HG03139 (cell line): ENCODE measurements around the gene HLTF.
A peak's percentile ranks its signal among the peaks of the same experiment; 100 is the strongest.

Experiments used
- ATAC-seq: cut with Tn5 transposase; IDR thresholded peaks from one replicate; pipeline ENCODE4 v1.9.1; 2021; ENCODE audit not compliant: unreplicated experiment

HLTF gene

DNA sequence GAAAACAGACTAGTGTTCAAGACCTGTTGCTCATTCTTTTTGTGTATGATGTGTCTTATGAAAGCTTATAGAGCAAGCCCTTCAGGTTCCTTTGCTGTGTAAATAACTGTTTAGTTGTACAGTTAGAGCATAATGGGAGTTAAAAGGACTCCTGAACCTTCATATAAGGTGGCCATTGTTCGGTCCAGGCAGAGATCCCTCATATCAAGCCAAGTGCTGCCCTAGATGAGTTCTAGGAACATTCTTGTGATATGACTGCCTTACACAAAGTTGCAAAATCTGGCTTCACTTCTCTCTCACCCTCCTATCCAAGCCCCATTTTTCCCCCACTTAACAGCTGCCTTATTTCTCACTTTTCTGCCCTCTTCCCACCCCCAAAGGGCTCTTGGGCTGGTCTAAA is 68.1 kb downstream of the HLTF start:
- ATAC-seq, result no peak

DNA sequence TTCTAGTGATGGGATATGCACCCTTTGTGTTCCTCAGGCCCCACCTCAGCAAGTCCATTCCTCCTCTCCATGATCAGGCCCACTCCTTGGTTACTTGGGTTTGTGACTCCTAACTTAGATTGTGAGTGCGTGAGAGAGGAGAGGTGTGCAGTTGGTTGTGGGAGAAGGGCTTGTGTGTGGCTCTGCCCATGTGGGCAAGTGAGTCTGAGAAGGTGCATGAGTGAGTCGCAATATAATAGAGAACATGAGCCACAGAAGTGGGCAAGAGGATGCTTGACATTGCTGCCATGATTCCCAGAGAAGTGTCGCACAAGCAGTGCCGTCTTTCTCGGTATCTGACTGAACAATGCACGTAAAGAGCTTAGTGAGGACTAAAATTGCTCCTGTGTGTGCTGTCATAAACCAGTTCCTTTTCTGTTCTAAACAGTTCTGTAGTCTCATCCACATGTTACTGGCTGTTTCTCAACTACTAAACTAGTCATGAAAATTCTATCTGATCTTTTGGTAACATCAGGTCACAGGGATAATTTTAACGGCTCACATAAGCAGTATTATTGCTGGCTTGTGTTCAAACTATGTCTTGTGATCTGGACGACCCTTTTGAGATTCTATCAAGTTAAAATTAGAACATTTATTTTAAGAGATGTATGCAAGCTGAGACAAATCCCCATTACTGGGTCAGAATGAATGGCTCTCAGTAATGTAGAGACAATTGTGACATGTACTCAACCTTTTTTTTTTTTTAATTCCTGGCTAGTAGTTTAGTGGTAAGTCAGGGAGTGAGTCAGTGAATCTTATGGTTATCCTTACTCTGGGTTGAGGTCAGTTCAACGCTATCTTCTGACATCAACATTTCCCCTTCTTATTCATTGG is 69.4 kb downstream of the HLTF start:
- ATAC-seq, result no peak

DNA sequence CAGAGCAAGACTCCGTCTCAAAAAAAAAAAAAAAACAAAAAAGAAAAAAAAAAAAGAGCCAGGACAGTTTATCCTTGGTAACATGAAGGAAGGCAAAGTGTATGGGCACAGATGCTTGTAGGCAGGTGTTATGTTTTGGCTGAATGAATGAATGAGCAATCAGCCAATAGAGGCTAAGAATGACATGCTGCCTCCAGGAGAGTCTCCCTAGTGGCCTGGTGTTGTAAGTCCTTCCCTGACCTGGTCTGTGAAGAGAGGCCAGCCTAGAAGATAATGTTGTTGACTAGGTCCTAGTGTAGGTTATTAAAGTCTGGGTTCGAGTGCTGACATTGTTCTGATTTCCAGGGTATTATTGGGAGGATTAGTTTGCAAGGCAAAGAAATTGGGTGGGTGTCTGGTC is 70.1 kb downstream of the HLTF start:
- ATAC-seq, result no peak

DNA sequence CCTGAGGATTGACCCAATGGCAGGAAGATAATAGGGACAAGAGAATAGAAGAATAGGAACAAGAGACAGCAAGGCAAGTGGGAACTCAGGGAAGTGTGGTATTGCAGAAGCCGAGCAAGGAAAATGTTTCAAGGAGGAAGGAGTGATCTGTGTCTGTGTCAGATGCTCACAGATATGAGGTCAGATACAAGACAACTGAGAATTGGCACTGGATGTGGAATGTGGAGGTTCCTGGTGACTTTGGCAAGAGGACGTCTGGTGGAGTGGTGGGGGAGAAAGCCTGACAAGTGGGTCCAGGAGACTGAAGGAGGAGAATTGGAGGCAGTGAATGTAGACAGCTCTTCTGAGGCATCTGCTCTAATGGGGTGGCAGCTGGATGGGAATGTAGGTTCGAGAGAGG is 70.9 kb downstream of the HLTF start:
- ATAC-seq, result no peak

DNA sequence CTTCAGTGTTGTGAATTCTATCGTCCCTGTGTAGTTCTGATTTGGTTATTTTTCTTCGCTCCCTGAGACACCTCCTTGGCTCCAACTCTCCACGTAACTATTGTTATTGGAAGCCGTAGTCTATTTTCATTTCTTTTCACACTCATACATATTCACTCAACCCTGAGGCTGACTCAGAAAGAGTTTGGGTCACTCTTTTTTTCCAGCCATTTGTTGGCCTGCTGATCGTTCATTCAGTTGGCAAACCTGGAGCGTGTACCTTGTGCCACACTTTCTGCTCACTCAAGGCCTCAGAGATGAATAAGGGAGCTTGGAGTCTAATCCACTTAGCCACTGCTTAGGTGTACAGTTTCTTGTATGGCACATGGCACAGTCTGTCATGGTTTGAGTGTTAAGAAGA is 72.6 kb downstream of the HLTF start:
- no peak for ATAC-seq

DNA sequence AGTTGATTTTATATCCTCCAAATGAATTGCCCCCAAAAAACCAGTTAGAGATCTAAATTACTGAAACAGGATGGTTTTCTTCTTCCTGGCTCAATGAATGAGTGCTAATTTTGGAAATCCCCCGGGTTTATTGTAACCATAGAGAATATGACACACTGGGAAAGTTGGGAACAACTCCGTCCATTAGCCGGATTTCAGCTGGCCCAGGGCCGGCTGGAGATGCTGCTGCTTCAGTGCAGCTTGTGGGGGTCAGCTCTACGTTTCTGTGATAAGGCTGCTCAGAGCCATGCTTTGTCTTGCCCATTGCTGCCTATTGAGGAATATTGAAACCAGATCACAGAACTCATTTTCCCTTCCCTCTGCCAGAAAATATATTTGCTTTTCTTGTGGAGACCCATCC is 74.7 kb downstream of the HLTF start:
- ATAC-seq, result no peak

DNA sequence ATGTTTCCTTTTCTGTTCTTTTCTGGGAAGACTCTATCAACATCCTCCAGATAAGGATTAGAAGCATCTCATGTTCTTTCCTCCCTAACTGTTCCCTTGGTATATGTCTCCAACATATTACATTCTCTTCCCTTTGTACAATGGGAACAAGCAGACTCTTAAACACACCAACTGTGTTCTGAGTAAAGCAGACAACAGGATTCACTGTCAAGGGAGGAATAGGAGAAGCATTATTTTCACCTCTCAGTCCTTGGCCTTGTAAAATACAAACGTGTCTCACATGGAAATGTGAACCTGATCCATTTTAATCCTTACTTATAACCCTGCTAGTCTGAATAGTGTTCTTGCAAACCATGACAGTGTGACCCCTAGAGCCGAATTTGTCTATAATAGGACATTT is 75.4 kb downstream of the HLTF start:
- no peak for ATAC-seq

DNA sequence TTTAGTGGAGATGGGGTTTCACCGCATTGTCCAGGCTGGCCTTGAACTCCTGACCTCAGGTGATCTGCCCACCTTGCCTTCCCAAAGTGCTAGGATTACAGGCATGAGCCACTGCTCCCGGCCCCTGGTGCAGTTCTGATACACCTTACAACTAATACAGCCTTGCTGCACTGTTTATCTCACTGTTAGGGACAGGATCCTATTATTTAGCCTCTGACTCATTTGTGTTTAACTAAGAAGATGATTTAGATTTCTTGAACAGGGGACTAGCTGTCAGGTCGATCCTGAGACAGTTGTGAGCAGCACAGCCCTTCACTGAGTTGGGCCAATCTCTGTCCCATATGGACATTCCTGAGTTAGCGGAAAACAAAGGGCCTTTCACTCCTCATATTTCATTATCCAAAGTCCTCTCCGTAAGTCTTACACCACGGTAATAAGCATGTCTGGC is 75.8 kb downstream of the HLTF start:
- ATAC-seq, result no peak

DNA sequence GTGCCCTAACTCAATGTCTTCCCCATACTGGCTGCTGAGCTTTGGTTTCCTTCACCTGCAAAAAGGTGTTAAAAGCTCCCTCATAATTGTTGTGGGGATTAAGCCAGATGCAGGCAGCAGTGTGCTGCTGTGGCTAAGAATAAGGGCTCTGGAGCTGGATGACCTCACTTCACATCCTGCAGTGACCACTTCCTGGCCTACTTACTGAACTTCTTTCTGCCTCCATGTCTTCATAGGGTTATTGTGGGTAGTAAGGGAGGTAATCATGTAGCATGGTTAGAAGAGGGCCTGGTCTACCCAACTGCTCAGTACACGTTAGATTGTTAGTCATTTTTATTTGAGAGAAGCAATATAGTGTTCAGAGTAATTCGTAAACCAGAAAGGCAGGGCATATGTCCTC is 76.6 kb downstream of the HLTF start:
- peak; percentile 99 for ATAC-seq

DNA sequence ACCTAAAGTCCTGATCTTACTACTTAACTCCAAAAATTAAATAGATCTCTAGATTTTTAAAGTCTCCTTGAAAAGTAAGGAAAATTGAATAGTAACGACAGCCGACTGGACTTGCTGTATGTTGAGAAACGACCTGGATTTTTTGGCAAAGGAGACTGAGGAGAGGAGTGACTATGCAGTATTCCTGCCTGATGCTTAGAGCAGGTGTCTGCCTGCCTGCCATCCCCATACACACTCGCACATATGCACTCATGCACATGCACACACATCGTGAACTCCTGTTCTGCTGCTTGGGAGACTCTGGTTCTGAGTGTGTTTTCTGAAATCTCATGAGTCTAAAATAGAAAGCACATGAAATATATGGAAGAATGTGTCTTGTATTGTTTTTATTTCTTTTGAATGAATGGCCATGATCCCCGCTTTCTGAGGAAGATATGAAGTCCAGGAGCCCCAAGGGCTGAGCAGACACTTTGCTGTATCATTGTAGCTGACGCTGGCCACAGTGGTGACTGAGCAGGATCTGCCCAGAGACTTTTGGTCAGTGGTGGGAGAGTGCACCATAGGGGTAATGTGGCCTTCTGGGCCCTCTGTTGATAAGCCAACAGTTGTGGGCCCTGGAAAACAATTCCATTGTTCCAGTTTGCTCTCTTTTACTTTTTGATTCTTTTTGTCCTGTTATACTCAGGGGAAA is 78.6 kb downstream of the HLTF start:
- no peak for ATAC-seq

DNA sequence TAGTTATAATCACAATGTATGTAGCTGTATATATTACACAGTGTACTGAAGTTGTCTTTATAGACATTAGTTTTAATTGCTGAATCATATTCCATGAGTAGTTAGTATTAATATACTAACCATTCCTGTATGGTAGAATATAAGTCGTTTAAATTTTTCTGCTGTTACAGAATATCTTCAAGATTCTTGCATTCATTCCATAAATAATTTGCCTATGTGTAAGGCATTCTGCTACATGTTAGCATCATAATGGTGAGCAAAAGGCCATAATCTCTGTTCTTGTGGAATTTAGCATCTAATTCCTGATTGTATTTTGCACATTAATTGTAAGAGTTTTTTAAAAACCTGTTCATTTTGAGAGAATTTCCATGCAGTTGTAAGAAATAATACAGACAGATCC is 80.9 kb downstream of the HLTF start:
- ATAC-seq, result no peak

DNA sequence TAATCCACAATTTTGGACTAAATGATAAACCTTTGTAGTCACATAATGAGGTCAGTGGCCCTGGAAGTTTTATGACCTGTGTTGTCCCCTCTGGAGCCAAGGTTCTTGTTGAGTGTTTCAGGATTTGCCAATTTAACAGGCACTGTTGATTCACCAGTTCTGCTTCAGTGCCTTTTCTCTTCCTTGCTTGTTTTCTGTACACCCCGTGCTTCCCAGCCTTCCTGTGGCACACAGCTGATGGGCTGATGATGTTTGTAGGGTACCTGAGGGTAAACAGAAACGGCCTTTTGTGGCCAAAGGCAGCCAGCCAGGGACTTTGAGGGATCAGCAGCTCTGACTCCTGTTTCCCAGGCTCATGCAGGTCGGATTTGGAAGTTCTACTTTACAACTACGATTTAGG is 81.7 kb downstream of the HLTF start:
- ATAC-seq, result no peak

DNA sequence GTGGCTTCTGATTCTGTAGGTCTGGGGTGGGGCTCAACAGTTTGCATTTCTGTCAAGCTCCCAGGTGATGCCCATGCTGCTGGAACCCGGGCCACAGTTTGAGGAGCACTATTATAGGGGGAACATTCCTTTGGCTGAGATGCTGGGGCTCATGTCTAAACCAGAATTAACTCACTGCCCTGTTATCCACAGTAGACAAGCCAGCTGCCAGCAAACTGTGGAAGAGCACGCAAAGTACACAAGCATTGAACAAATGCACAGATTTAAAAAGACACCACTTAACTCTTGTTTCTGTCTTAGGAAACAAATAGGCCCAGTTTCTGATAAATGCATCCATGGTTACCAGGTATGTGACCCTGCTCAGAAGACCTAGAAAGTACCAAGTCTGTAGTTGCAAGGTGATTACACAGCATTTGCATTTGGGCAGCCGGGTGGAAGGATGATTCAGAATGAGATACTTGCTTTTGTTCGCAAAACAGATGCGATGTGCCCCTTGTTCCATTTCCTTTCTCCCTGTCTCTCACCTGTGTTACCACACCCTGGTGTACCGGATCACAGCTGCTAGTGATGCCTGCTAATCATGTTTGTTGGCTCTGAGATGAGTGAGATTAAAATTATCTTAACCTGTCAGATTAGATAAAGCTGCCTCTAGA is 82.6 kb downstream of the HLTF start:
- peak; percentile 52 for ATAC-seq

DNA sequence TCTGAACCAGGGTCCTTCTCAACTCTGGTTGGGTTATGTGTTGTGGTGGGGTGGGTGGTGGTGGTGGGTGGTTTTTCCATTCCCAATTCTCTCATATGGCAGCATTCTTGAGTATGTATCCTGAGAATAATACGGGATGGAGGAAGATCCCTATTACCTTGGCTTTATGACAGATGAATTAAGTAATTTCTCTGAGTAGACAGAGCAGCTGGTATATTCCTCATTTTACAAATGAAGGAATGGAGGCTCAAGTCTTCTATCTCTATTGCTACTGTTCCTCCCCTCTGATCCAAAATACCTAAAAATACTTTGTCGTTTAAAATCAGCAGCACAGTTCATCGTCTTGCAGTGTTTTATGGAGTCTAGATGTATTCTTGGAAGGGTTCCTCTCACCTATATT is 84.6 kb downstream of the HLTF start:
- ATAC-seq, result no peak

DNA sequence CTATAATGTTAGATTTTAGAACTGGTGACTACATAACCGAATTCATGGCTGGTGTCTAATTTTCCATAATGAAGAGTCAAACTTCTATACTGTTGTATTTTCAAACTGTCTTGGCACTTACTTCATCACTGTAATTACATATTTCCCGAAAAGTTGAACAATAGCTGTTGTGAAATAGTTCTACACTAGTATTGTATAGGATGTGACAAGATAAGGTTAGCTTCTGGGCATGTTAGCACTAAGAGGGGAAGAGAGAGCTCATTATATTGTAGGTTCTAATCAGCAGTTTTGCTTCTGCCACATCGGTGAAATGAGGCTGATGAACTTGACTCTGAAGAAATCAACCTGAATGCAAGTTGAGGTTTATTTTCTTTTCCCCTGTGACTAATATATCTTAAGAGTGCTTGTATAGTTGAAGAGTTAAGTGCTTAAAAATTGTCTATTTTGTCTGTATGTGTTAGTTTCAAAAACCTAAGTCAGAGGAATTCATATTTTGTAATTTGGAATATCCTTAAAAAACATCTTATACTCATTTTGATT is 86.1 kb downstream of the HLTF start:
- ATAC-seq, result no peak

DNA sequence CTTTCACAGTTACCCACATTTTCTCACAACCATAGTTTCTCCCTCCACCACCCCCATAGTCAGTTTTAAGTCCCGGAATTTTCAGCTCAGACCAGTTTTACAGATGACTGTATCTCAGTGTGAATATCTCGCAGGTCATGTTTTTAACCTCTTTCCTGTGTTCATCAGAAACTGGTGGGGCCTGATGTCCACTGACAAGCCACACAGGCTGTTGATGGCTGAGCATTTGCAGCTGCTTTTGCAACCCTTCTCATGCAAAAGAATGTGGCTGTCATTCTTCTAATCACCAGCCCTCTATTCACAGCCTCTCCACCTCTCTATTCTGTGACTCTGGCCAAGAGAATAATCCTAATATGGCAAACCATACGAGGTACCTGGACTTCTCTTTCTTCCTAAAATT is 86.5 kb downstream of the HLTF start:
- peak; percentile 48 for ATAC-seq

DNA sequence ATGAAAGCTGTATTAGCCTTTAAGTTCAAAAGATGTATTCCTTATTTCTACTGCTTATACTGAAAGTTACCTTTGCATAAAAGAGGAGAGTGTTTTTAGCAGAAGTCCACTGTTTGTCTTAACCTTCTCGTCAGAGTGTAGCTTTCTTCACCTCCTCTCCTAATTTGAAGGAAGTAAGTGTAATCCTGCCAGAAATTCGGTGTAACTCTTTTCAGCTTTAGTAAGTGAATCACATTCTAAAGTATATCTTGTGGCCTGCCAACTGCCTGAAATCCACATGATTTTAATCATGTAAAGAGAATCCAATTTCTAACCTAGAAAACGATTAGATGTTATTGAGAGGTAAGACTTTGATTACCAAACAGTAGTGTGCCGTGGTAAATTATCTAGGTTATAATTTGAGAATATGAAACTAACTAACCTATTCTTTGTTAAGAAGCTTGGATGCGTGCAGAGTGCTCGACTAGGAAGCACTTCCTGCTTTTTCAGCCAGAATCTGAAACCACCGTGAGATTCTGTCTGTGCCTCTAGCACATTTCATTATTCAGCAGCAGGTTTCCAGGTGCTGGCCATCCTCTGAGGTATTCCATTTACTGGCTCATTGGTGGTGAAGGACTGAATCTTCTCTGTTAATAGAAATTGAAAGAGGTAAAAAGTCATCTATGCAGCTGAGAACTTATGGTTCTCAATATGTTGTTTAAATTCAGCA is 87.5 kb downstream of the HLTF start:
- peak; percentile 38 for ATAC-seq

DNA sequence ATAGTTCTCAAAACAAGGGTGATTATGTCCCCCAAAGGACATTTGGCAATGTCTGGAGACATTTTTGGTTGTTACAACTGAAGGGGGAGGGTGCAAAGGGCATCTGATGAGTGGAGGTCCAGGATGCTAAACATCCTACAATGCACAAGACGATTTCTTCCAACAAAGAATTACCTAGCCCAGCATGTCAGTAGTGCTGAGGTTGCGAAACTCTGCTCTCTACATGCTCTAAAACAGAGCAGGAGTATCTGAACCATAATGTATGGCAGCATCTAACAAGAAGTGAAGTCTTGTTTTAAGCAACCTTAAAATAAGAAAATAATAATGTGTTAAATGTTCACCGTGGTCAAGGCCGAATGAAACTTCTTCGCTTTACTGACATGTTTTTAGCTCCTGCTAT is 88.0 kb downstream of the HLTF start:
- no peak for ATAC-seq

DNA sequence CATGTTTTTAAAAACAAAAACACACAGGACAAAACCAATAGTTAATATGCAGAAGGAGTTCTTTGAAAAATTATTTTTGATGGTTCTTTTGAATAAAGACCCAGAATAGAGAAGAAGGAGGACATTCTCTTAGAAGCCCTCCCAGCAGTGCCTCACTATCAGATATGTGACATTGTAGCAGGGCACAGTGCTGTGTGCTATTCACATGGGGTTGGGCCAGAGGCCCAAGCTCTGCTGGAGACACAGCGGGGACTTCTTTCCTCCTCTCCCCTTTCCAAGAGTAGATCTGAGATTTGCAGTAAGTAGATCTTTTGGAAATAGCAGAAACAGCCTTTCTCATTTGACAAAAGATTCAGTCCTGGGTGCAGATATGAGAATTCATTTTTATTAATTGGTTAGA is 88.7 kb downstream of the HLTF start:
- ATAC-seq, result no peak

DNA sequence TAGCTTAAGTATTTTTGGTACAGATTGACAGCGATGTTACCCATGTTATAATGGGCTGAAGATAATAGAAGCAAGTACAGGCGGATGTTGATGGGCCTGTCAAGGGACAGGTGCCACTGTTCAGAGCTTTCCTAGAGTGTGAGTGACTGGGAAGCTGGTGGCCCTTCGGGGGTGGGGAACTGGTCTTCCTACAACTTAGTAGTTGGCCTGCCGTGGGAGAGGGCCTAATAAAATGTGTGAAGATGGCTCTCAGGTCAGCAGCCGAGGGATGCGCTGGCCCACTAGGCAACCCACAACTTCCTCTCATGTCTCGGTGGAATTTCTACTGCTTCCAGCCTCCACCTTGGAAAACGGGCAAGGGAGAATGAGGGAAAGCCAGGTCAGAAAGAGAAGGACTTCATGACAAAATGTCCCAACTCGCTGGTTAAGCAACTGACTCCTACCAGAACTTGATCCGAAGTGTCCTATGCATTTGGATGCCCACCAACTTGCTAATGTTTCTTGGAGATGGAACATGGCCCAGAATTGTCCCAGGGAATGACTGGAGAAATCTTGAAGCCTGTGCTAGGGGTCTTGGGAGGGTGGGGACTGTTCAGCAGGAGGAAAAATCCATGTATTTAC is 93.6 kb downstream of the HLTF start:
- no peak for ATAC-seq
